Common myeloid progenitor, CD34-positive (primary cell): ENCODE data around the gene CAND1.

ENCODE experiments used
- CTCF ChIA-PET: fragments of 350-600 bp; sonication (Branson Sonifier 250); formaldehyde crosslinking; loops from one replicate; lab custom pipeline; 2021; ENCODE audit warnings: antibody characterized with exemption; lab: Charles Lee
- POLR2A ChIA-PET: fragments of 350-600 bp; sonication (Branson Sonifier 250); formaldehyde crosslinking; loops from one replicate; lab custom pipeline; 2021; ENCODE audit warnings: antibody characterized with exemption; lab: Charles Lee
- DNase-seq, 3 donors: peaks; one replicate each; pipeline versions ENCODE4 v3.0.0 to v3.0.0-alpha.2; 2013
- H3K27ac ChIP-seq, 2 experiments: 1 replicate in 1 of 2; 2 replicates in 1 of 2; pipeline ENCODE4 v1.7.0; 2013; ENCODE audit warnings: inconsistent platforms in 2 of 2, low read length in 2 of 2, mild to moderate bottlenecking in 2 of 2, low read depth in 1 of 2, moderate library complexity in 1 of 2; ENCODE audit not compliant: severe bottlenecking in 2 of 2, insufficient read depth in 1 of 2, poor library complexity in 1 of 2
- H3K27me3 ChIP-seq, 5 experiments: replicated peaks in 2 of 5; 1 replicate in 3 of 5; 2 replicates in 2 of 5; pipeline versions ENCODE4 v1.6.1 to v1.7.0; 2013; ENCODE audit warnings: low read length in 4 of 5, mild to moderate bottlenecking in 2 of 5, moderate library complexity in 2 of 5, inconsistent platforms in 1 of 5; ENCODE audit not compliant: insufficient read depth in 5 of 5, control insufficient read depth in 4 of 5
- H3K36me3 ChIP-seq, 4 experiments: 1 replicate in 2 of 4; 2 replicates in 2 of 4; pipeline versions ENCODE4 v1.6.1 to v1.7.0; 2013; ENCODE audit warnings: low read length in 3 of 4, control low read depth in 1 of 4, mild to moderate bottlenecking in 1 of 4; ENCODE audit not compliant: control insufficient read depth in 4 of 4, insufficient read depth in 4 of 4
- H3K4me1 ChIP-seq, 4 experiments: 1 replicate in 3 of 4; 2 replicates in 1 of 4; pipeline versions ENCODE4 v1.6.1 to v1.7.1; 2013; ENCODE audit warnings: low read length in 3 of 4, mild to moderate bottlenecking in 3 of 4, control low read depth in 1 of 4, inconsistent platforms in 1 of 4, moderate library complexity in 1 of 4; ENCODE audit not compliant: control insufficient read depth in 4 of 4, insufficient read depth in 4 of 4; ENCODE audit errors: control extremely low read depth in 1 of 4
- H3K4me3 ChIP-seq, 7 experiments: 1 replicate in 4 of 7; 2 replicates in 3 of 7; pipeline versions ENCODE4 v1.5.1 to v1.7.0; 2013; ENCODE audit warnings: mild to moderate bottlenecking in 7 of 7, low read length in 6 of 7, moderate library complexity in 6 of 7, inconsistent platforms in 2 of 7, low read depth in 2 of 7, control low read depth in 1 of 7; ENCODE audit not compliant: insufficient read depth in 4 of 7, control insufficient read depth in 1 of 7; ENCODE audit errors: extremely low read depth in 1 of 7
- H3K9me3 ChIP-seq, 5 experiments: 1 replicate in 4 of 5; 2 replicates in 1 of 5; pipeline versions ENCODE4 v1.6.1 to v1.7.1; 2013; ENCODE audit warnings: low read length in 4 of 5, mild to moderate bottlenecking in 2 of 5, inconsistent platforms in 1 of 5, low read depth in 1 of 5, moderate library complexity in 1 of 5; ENCODE audit not compliant: control insufficient read depth in 4 of 5, insufficient read depth in 2 of 5; ENCODE audit errors: control extremely low read depth in 1 of 5
- WGBS: methylation state at CpG from one replicate; pipeline ENCODE4 v1.1.5; 2013; ENCODE audit not compliant: insufficient coverage; 5-methylcytosine and 5-hydroxymethylcytosine counted together

CAND1 gene

GRCh38 chr12:67357376-67358125, 88.4 kb downstream of the CAND1 start:
- H3K36me3 ChIP-seq: no peaks in the 10 kb centered on the region
- no peak overlapping the region for H3K27ac ChIP-seq
- no peaks in the 10 kb centered on the region for H3K27me3 ChIP-seq
- 100% methylated on average over 6 of the region's 7 CpGs for WGBS
- no peak for DNase-seq
- CTCF ChIA-PET: interaction anchor here (0.6 to 5.6 kb wide), 7 partner anchors 32 to 588 kb away, joined by 3 to 78 read pairs (median 4); no protein-coding TSS in a partner anchor
- peaks cover 0 to 15% (median 6%) of the 10 kb centered on the region in 4 experiments for H3K4me1 ChIP-seq
- POLR2A ChIA-PET: no interaction called here
- no peak overlapping the region for H3K4me3 ChIP-seq
- H3K9me3 ChIP-seq: no peaks in the 10 kb centered on the region

GRCh38 chr12:67358781-67359338, 89.7 kb downstream of the CAND1 start:
- peak; percentile 34 to 88 (median 84) for DNase-seq
- 31% methylated on average over 4 of the region's 4 CpGs for WGBS
- peaks cover 0 to 15% (median 6%) of the 10 kb centered on the region in 4 experiments for H3K4me1 ChIP-seq
- CTCF ChIA-PET: interaction anchor here (0.8 to 2.0 kb wide), 3 partner anchors 582 to 607 kb away, joined by 3 to 8 read pairs (median 5); no protein-coding TSS in a partner anchor
- H3K9me3 ChIP-seq: peaks cover 0 to 2% (median 0%) of the 10 kb centered on the region in 5 experiments
- no peaks in the 10 kb centered on the region for H3K27me3 ChIP-seq
- POLR2A ChIA-PET: no interaction called here
- no peak overlapping the region for H3K4me3 ChIP-seq
- H3K27ac ChIP-seq: no peak overlapping the region
- H3K36me3 ChIP-seq: no peaks in the 10 kb centered on the region

GRCh38 chr12:67362526-67362925, 93.4 kb downstream of the CAND1 start:
- Histone ChIP-seq H3K9me3 (peaks cover 0 to 2% (median 0%) of the 10 kb centered on the region in 5 experiments), H3K4me3 (no peak overlapping the region), H3K4me1 (peaks cover 0 to 14% (median 6%) of the 10 kb centered on the region in 4 experiments), H3K27ac (no peak overlapping the region), H3K36me3 (no peaks in the 10 kb centered on the region), H3K27me3 (no peaks in the 10 kb centered on the region)
- CTCF ChIA-PET: no interaction called here
- POLR2A ChIA-PET: no interaction called here
- WGBS: 83% methylated on average over 6 of the region's 6 CpGs
- DNase-seq: peak; percentile 22 to 69 (median 68)

- DNase-seq: no peak
- H3K4me1 ChIP-seq: peaks cover 0 to 1% (median 0%) of the 10 kb centered on the region in 4 experiments
- POLR2A ChIA-PET: no interaction called here
- CTCF ChIA-PET: interaction anchor here (1.1 kb wide), 1 partner anchor 9 kb away, joined by 3 read pairs; no protein-coding TSS in a partner anchor
- no peaks in the 10 kb centered on the region for H3K27me3 ChIP-seq
- no peaks in the 10 kb centered on the region for H3K36me3 ChIP-seq
- peaks cover 0 to 2% (median 0%) of the 10 kb centered on the region in 5 experiments for H3K9me3 ChIP-seq
- H3K27ac ChIP-seq: no peak overlapping the region
- no peak overlapping the region for H3K4me3 ChIP-seq
These were observed 95.1 kb downstream of the CAND1 start for GRCh38 chr12:67364228-67364627.

- Histone ChIP-seq H3K36me3 (no peaks in the 10 kb centered on the region), H3K4me3 (no peak overlapping the region), H3K4me1 (no peaks in the 10 kb centered on the region), H3K9me3 (peaks cover 0 to 2% (median 0%) of the 10 kb centered on the region in 5 experiments), H3K27me3 (no peaks in the 10 kb centered on the region), H3K27ac (no peak overlapping the region)
- POLR2A ChIA-PET: no interaction called here
- no peak for DNase-seq
- CTCF ChIA-PET: no interaction called here
These were observed 96.0 kb downstream of the CAND1 start for GRCh38 chr12:67365131-67365530.

GRCh38 chr12:67367843-67368242, 98.7 kb downstream of the CAND1 start:
- no peak overlapping the region for H3K4me3 ChIP-seq
- H3K27me3 ChIP-seq: no peaks in the 10 kb centered on the region
- H3K27ac ChIP-seq: no peak overlapping the region
- WGBS: 100% methylated on average over 1 of the region's 1 CpG
- H3K9me3 ChIP-seq: peaks cover 0 to under 1% (median 0%) of the 10 kb centered on the region in 5 experiments
- ChIA-PET POLR2A (no interaction called here), CTCF (no interaction called here)
- no peak for DNase-seq
- no peaks in the 10 kb centered on the region for H3K36me3 ChIP-seq
- no peaks in the 10 kb centered on the region for H3K4me1 ChIP-seq
